HG03097 (cell line): ENCODE measurements around the gene CTTN.

ENCODE experiments used
- ATAC-seq: cut with Tn5 transposase; IDR thresholded peaks from one replicate; pipeline ENCODE4 v1.9.1; 2021; ENCODE audit not compliant: unreplicated experiment, low FRiP score

CTTN gene

GRCh38 chr11:70471254-70471653 lies 72.9 kb downstream of the CTTN start:
- ATAC-seq = no peak

- no peak for ATAC-seq
These were observed 73.9 kb downstream of the CTTN start for GRCh38 chr11:70472240-70472639.

GRCh38 chr11:70473186-70473872 lies 75.0 kb downstream of the CTTN start:
- ATAC-seq = no peak

- ATAC-seq = no peak
These were observed 75.8 kb downstream of the CTTN start for GRCh38 chr11:70473873-70474690.

GRCh38 chr11:70474710-70475109 lies 76.4 kb downstream of the CTTN start:
- no peak for ATAC-seq

GRCh38 chr11:70476669-70477068 lies 78.3 kb downstream of the CTTN start:
- ATAC-seq = no peak

- ATAC-seq = no peak
These were observed 78.8 kb downstream of the CTTN start for GRCh38 chr11:70477176-70477575.

- no peak for ATAC-seq
These were observed 79.3 kb downstream of the CTTN start for GRCh38 chr11:70477609-70478008.

- no peak for ATAC-seq
These were observed 80.0 kb downstream of the CTTN start for GRCh38 chr11:70478166-70478890.

- ATAC-seq = no peak
These were observed 82.4 kb downstream of the CTTN start for GRCh38 chr11:70480711-70481110.

- no peak for ATAC-seq
These were observed 83.5 kb downstream of the CTTN start for GRCh38 chr11:70481625-70482528.

GRCh38 chr11:70482529-70482917 lies 84.2 kb downstream of the CTTN start:
- ATAC-seq = no peak

GRCh38 chr11:70483077-70483861 lies 84.9 kb downstream of the CTTN start:
- ATAC-seq = no peak

GRCh38 chr11:70483917-70484316 lies 85.6 kb downstream of the CTTN start:
- no peak for ATAC-seq

- ATAC-seq = no peak
These were observed 87.1 kb downstream of the CTTN start for GRCh38 chr11:70485326-70486025.

GRCh38 chr11:70486026-70486415 lies 87.7 kb downstream of the CTTN start:
- no peak for ATAC-seq
